Esophagus muscularis mucosa (tissue), 4 donors: ENCODE measurements around the gene NR4A3. TPM values are rescaled to one million over a fixed set of nuclear protein-coding genes. Genes with fewer than 3 reads are reported as not detected.

Experiments
- DNase-seq: peaks from one replicate; pipeline ENCODE4 v3.0.0-alpha.2; 2017; ENCODE audit errors: extremely low spot score
- H3K27ac ChIP-seq, 4 donors: fragments of 200-600 bp; sonication (generic); replicated peaks in 1 of 4; 1 replicate in 3 of 4; 2 replicates in 1 of 4; pipeline ENCODE4 v1.5.1; 2016 to 2019; ENCODE audit warnings: mild to moderate bottlenecking in 1 of 4
- H3K27me3 ChIP-seq, 4 donors: fragments of 200-600 bp; sonication (generic); one replicate each; pipeline versions ENCODE4 v1.5.1 to v1.6.0; 2016 to 2019
- H3K36me3 ChIP-seq, 4 donors: fragments of 200-600 bp; sonication (generic); one replicate each; pipeline ENCODE4 v1.5.1; 2016 to 2019
- H3K4me1 ChIP-seq, 4 donors: fragments of 200-600 bp; sonication (generic); one replicate each; pipeline ENCODE4 v1.5.1; 2016 to 2019
- H3K4me3 ChIP-seq, 4 donors: fragments of 200-600 bp; sonication (generic); 1 replicate in 2 of 4; 2 replicates in 2 of 4; pipeline ENCODE4 v1.5.1; 2016 to 2019; ENCODE audit warnings: mild to moderate bottlenecking in 4 of 4, moderate library complexity in 1 of 4
- H3K9me3 ChIP-seq, 4 donors: fragments of 200-600 bp; sonication (generic); 1 replicate in 3 of 4; 2 replicates in 1 of 4; pipeline ENCODE4 v1.5.1; 2016 to 2019
- CTCF ChIP-seq, 3 experiments: fragments of 200-600 bp in 2 of 3; fragments of 450-650 bp in 1 of 3; sonication (generic) in 2 of 3; IDR thresholded peaks; one replicate each; pipeline ENCODE4 v1.5.1; 2017 to 2019; ENCODE audit warnings: antibody characterized with exemption in 3 of 3, mild to moderate bottlenecking in 2 of 3, moderate library complexity in 1 of 3
- EP300 ChIP-seq: sonication (generic); formaldehyde crosslinking; IDR thresholded peaks from one replicate; pipeline ENCODE4 v1.6.1; 2017; ENCODE audit warnings: antibody characterized with exemption
- POLR2A ChIP-seq: fragments of 450-650 bp; IDR thresholded peaks from one replicate; pipeline ENCODE4 v1.6.1; 2017; ENCODE audit warnings: antibody characterized with exemption, moderate library complexity, mild to moderate bottlenecking, low read depth
- POLR2AphosphoS5 ChIP-seq, 2 donors: sonication (generic); formaldehyde crosslinking; IDR thresholded peaks; one replicate each; pipeline ENCODE4 v1.6.1; 2017; ENCODE audit warnings: antibody characterized with exemption in 2 of 2
- WGBS: methylation state at CpG from one replicate; pipeline ENCODE4 v1.1.5; 2018; 5-methylcytosine and 5-hydroxymethylcytosine counted together
- intact Hi-C: fragments of 100-400 bp; cut with DNase I; formaldehyde crosslinking; loops from one replicate; pipeline ENCODE4 v1.15.1; 2023
- total RNA-seq, 4 donors: library from RNA; depleted of rRNA; stranded (reverse); fragments of >200 nt; gene quantifications; one replicate each; pipeline versions ENCODE4 v1.1.0 to v1.2.1, GENCODE V29; 2016

The NR4A3 gene
- total RNA-seq, 4 donors from 2014 or later, result 1.2 to 17.4 (median 1.9) TPM

DNA sequence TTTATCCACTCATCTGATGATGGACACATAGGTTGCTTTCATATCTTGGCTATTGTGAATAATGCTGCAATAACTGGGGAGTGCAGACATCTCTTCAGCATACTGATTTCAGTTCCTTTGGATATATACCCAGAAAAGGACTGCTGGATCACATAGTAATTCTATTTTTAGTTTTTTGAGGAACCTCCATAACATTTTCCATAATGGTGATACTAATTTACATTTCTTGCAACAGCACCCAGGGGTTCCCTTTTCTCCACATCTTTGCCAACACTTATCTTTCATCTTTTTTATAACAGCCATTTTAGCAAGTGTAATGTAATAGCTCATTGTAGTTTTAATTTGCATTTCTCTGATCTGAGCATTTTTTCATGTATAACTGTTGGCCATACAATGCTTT lies 34.1 kb upstream of the NR4A3 start:
- Histone ChIP-seq H3K27me3 (no peaks in the 10 kb centered on the region), H3K4me3 (no peak overlapping the region)
- intact Hi-C loops, result no loop called here

DNA sequence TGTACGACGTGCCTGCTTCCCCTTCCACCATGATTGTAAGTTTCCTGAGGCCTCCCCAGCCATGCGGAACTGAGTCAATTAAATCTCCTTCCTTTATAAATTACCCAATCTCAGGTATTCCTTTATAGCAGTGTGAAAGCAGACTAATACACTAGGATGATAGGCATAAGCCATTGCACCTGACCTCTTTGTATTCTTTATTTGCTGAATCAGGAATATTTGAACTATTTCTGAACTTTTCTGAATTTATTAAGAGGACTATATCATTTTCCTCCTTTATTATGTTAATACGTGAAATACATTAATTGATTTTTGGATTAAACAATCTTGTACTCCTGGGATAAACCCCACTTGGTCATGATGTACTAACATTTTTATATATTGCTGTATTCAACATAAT lies 28.2 kb upstream of the NR4A3 start:
- Histone ChIP-seq H3K4me1 (no peaks in the 10 kb centered on the region), H3K4me3 (no peak overlapping the region), H3K9me3 (no peaks in the 10 kb centered on the region), H3K36me3 (no peaks in the 10 kb centered on the region), H3K27ac (no peak overlapping the region), H3K27me3 (no peaks in the 10 kb centered on the region)
- intact Hi-C loops, result no loop called here
- WGBS, result 94% methylated on average over 4 of the region's 4 CpGs
- TF ChIP-seq EP300, result no peak
- no peak for TF ChIP-seq POLR2AphosphoS5 (IDR thresholded peaks at IDR 0.05)
- no peak for DNase-seq

More for the DNA sequence above, 34.1 kb upstream of the NR4A3 start:
- DNase-seq, result no peak
- Histone ChIP-seq H3K36me3 (no peaks in the 10 kb centered on the region), H3K27ac (no peak overlapping the region), H3K4me1 (no peaks in the 10 kb centered on the region), H3K9me3 (no peaks in the 10 kb centered on the region)
- TF ChIP-seq CTCF (IDR thresholded peaks at IDR 0.05), result no peak
- no peak for TF ChIP-seq POLR2A
- no peak for TF ChIP-seq EP300
- no peak for TF ChIP-seq POLR2AphosphoS5 (IDR thresholded peaks at IDR 0.05)

DNA sequence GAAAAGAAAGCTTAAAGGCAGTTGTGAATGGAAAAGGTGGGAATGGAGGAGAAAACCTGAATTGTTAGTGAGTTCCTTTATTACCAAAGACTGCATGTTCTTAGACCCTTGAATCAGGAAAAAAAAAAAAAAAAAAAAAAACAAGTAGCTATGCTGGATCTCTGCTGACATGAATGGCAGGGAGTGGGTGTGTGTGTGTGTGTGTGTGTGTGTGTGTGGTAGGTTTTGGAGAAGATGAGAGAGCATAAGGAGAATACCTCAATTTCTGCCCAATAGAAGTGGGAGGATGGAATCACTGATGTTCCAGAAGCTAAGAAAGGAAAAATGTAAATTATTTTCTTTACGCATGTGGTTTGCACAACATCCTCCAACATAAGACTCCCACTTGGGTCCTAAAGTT lies 25.5 kb upstream of the NR4A3 start:
- no peaks in the 10 kb centered on the region for H3K9me3 ChIP-seq
- TF ChIP-seq EP300 (no peak), POLR2A (no peak), CTCF (IDR thresholded peaks at IDR 0.05) (no peak), POLR2AphosphoS5 (IDR thresholded peaks at IDR 0.05) (no peak)
- DNase-seq, result no peak
- H3K4me3 ChIP-seq, result no peak overlapping the region
- intact Hi-C loops, result no loop called here
- H3K36me3 ChIP-seq, result no peaks in the 10 kb centered on the region
- H3K27ac ChIP-seq, result no peak overlapping the region
- WGBS, result 96% methylated on average over 1 of the region's 1 CpG
- H3K4me1 ChIP-seq, result no peaks in the 10 kb centered on the region
- H3K27me3 ChIP-seq, result no peaks in the 10 kb centered on the region

DNA sequence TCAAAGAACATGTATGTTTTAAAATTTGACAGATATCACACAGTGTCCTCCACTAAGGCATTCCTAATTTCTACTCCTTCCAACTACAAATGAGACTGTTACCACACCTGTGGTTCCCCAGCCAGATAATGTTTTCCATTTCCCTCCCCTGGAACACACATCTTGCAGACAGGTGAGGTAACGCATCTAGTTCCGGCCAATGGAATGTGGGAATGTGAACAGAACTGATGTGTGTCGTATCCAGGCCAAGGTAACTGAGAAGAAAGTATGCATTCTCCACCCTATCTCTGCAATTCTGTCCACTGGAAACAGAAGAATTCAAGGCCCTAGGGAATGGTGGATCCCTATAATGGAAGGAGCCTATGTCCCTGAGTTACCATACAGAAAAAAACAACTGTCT lies 19.9 kb upstream of the NR4A3 start:
- Histone ChIP-seq H3K4me1 (no peaks in the 10 kb centered on the region), H3K27ac (no peak overlapping the region), H3K36me3 (peaks cover 0 to 7% (median 0%) of the 10 kb centered on the region in 4 donors), H3K27me3 (no peaks in the 10 kb centered on the region), H3K9me3 (no peaks in the 10 kb centered on the region), H3K4me3 (no peak overlapping the region)
- no peak for TF ChIP-seq POLR2AphosphoS5 (IDR thresholded peaks at IDR 0.05)
- no peak for TF ChIP-seq EP300
- no peak for TF ChIP-seq POLR2A
- TF ChIP-seq CTCF (IDR thresholded peaks at IDR 0.05), result no peak
- DNase-seq, result no peak
- intact Hi-C loops, result loop anchor here (10.0 kb wide), 2 partner anchors 467 to 537 kb away; no protein-coding TSS in a partner anchor
- 92% methylated on average over 3 of the region's 3 CpGs for WGBS

- peaks cover 0 to 7% (median 0%) of the 10 kb centered on the region in 4 donors for H3K36me3 ChIP-seq
- no peak for TF ChIP-seq POLR2A
- TF ChIP-seq POLR2AphosphoS5 (IDR thresholded peaks at IDR 0.05), result no peak
- TF ChIP-seq CTCF (IDR thresholded peaks at IDR 0.05), result no peak
- no peak for TF ChIP-seq EP300
- 93% methylated on average over 2 of the region's 2 CpGs for WGBS
- H3K9me3 ChIP-seq, result no peaks in the 10 kb centered on the region
- H3K4me3 ChIP-seq, result no peak overlapping the region
- peaks cover 0 to 5% (median 1%) of the 10 kb centered on the region in 4 donors for H3K4me1 ChIP-seq
- no peak for DNase-seq
- intact Hi-C loops, result loop anchor here (10.0 kb wide), 2 partner anchors 469 to 539 kb away; no protein-coding TSS in a partner anchor
- H3K27me3 ChIP-seq, result no peaks in the 10 kb centered on the region
- H3K27ac ChIP-seq, result no peak overlapping the region
Measured at GRCh38 chr9:99803694-99804093, 18.0 kb upstream of the NR4A3 start.
